Heart left ventricle (tissue), 13 donors: ENCODE measurements around the gene CIRBP.

ENCODE experiments used
- POLR2A ChIP-seq, 2 donors: fragments of 450-650 bp; IDR thresholded peaks; one replicate each; pipeline ENCODE4 v1.6.1; 2017; ENCODE audit warnings: antibody characterized with exemption in 2 of 2, mild to moderate bottlenecking in 2 of 2, moderate library complexity in 2 of 2
- TF ChIP-seq, protein P1 (sequence below), 12 donors: fragments of 200-600 bp; sonication (generic) in 4 of 12; IDR thresholded peaks; one replicate each; pipeline versions ENCODE4 v1.5.0 to v1.8.0; 2018 to 2022; ENCODE audit warnings: antibody characterized with exemption in 12 of 12, mild to moderate bottlenecking in 5 of 12
- donor health status: ischemic (EF 13 %, LVEDD 7.1; RV severe dilation, severe dysfunction).
- donor health status: DM: no; HTN: yes; CAD: no.
- donor health status: DM: no; HTN: no; CAD: no.
- donor health status: ischemic (EF 25% LVEDD 6.9; RV normal size, moderate dysfunction).
- donor health status: ischemic (EF 25% LVEDD 5.7; RV mildly dilated, moderate dysfunction).
- donor health status: ischemic (EF 35%, LVEDD 5.7; RV mildly dilated, moderate dysfunction).
- donor health status: nonischemic (EF 11% LVEDD 7.7; RV severe dilation, severe dysfunction).
- donor health status: DM: yes; HTN: yes; CAD: no.
- donor health status: PGD.
- donor health status: ischemic (EF 29% LVEDD 5.4; RV normal size, mild dysfunction).
- donor health status: nonischemic (EF 23%, LVEDD 6.1; RV moderate dilation, normal function).

DNA sequence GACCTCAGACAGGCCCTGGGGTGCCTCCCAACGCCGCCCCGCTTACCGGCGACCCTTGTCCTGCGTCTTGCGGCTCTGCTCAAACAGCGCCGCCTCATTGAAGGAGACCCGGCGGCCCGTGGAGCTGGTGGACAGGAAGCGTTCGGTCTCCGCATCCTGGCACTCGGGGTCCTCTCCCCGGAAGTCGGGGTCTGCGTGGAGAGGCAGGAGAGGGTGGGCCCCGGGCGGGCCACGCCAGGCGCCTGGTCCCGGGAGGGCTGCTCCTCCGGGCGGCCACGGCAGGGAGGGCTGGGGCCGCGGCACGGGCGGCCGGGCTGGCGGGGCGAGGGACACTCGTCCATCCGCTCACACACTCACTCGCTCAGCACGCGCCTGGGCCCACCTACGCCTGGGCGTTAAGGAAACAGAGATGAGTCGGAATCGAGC lies 34.2 kb upstream of the CIRBP start:
- TF ChIP-seq, protein P1, sequence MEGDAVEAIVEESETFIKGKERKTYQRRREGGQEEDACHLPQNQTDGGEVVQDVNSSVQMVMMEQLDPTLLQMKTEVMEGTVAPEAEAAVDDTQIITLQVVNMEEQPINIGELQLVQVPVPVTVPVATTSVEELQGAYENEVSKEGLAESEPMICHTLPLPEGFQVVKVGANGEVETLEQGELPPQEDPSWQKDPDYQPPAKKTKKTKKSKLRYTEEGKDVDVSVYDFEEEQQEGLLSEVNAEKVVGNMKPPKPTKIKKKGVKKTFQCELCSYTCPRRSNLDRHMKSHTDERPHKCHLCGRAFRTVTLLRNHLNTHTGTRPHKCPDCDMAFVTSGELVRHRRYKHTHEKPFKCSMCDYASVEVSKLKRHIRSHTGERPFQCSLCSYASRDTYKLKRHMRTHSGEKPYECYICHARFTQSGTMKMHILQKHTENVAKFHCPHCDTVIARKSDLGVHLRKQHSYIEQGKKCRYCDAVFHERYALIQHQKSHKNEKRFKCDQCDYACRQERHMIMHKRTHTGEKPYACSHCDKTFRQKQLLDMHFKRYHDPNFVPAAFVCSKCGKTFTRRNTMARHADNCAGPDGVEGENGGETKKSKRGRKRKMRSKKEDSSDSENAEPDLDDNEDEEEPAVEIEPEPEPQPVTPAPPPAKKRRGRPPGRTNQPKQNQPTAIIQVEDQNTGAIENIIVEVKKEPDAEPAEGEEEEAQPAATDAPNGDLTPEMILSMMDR (IDR thresholded peaks at IDR 0.05): no peak
- no peak for TF ChIP-seq POLR2A (IDR thresholded peaks at IDR 0.05)
